ENCODE results near the gene CMTM5.

Gene CMTM5

DNA sequence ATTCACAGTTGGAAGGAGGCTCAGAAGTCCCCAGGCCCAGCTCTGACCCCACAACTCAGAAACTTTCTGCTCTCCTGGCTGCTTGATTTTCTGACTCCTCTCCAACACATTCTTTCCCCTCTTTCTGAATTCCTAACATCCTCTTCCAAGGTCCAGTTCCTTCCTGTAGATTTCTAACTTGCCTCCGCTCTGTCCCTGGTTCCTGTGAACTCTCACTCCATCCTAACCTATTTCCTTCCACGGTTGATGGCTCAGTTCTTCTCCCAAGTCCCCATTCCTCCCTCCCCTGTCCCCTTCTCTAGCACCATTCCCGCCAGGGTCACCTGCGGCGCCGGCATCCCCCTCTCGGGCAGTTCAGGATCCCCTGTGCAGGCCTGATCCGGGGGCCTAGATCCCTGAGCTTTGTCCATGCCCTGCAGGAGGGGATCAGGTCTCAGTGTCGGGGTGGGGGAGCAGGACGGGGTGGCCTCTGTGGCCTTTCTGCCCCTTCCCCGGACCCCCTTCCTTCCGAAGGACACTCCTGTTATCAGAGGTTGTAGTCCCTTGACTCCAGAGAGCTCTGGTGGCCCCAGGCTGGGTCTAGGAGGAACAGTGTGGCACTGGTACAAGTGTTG is 18.2 kb upstream of the CMTM5 start:
- no peak for DNase-seq

DNA sequence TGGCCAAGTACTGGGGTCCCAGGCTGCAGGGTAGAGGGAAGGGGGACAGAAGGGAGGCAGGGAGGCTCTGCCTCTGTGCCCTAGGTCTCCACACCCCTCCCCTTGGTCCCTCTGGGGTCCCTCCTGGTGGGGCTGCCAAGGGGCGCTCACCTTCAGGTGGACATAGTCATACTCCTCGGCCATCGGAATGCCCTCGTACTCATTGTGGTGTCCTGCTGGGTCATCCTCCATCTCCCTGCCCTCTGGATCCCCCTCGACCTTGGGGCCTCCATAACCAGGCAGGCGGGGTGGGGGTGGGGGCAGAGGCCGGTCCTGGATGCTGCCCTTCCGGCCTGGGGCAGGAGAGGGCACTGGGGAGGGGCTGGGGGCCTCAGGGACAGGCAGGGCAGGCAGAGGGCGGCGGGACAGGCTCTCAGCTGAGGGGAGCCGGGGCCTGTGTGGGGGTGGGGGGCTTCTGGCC is 17.6 kb upstream of the CMTM5 start:
- DNase-seq: no peak

DNA sequence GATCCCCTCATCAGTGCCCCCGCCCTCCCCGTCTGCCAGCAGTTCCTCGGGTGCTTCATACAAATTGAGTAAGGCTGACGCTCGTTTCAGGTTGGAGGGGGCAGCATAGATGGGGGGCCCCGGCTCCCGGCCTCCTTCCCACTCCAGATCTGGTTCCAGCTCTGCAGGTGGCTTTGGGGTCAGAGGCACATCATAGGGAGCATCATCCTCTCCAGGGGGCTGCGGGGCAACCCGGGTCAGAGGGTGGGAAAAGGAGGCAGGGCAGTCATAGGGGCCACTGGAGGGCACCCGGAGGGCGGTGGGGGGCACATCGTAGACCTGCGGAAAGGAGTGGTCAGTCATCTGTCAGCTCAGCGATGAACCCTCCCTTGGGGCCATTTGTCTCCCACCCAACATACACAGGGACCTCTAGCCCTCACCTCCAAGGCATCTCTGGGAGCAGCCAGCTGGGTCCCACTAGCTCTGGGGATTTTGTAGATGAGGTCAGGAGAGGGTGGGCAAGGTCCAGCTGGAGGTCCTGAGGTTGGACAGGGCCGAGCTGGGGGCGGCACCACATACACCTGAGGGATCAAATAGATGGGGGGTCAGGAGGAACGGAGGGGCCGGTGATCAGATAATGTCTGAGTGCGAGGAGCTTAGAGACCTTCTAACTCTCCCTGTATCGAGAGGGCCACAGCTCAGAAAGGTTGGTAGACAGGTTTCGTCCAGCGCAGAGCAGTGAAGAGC is 17.0 kb upstream of the CMTM5 start:
- no peak for DNase-seq

DNA sequence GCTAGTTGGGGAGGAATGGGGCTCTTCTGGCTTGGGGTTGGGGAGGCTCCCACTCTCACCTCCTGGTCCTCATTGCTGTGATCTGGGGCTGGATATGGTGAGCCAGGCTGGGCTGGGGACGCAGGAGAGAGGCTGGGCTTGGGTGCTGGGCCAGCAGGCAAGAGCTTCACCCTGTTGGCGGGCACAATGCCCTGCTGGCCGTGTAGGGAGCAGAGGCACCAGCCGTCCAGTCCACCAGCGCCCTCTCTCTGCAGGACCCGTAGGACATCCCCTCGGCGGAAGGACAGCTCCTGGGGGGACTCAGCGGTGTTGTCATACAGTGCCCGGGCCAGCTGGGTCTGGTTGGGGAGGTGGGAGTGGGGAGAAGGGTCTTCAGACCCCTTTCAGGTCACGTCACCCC is 16.4 kb upstream of the CMTM5 start:
- DNase-seq: no peak

DNA sequence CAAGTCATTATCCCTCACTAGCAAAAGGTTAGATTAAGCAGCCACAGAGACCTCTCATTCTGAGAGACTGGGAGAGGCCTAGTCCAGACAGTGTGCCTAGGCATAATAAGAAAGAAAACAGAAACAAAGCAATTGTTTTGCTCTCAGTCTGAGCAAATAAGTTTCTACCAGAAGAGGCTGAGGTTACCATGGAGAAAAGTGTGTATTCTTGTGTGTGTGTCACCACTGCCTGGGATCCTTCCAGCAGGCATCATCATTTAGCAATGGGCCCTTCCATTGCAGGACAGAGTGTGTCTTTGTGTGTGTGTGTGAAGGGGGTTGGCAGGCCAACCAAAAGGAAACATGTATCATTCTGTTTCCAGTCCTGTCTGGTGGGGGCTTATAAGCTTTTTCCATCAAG is 15.5 kb upstream of the CMTM5 start:
- DNase-seq: no peak

DNA sequence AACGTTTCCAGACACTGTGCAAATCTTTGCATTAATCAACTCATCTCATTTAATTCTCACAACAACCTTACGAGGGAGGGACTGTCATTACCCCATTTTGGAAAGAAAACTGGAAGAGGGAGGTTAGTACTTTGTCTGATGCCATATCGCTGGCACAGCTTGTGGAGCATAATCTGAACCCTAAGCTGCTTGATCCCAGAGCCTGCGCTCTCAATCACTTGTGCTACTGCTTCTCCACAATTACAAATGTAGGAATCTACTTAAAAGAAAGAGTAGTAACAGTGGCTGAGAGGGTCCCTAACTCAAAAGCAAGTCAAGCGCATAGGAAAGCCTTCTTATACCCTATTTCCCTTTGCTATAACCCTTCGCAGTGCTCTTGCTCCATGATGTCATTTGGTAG is 15.1 kb upstream of the CMTM5 start:
- no peak for DNase-seq

DNA sequence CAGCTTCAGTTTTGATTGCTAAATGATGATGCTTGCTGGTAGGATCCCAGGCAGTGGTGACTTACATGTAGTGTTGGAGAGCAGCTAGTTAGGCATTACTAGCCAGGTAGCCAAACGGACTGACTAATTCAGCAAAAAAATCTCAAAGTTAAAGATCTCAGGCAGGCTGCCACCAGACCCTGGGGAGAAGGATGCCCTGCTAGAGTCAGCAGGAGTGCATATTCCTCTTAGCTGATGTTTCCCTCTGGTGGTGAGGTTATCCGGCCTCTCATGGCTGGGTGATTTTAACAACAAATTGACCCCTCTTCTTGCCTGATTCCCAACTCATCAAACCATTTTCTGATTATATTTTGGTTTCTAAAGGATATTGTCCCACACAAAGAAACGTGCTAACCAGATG is 14.6 kb upstream of the CMTM5 start:
- no peak for DNase-seq

DNA sequence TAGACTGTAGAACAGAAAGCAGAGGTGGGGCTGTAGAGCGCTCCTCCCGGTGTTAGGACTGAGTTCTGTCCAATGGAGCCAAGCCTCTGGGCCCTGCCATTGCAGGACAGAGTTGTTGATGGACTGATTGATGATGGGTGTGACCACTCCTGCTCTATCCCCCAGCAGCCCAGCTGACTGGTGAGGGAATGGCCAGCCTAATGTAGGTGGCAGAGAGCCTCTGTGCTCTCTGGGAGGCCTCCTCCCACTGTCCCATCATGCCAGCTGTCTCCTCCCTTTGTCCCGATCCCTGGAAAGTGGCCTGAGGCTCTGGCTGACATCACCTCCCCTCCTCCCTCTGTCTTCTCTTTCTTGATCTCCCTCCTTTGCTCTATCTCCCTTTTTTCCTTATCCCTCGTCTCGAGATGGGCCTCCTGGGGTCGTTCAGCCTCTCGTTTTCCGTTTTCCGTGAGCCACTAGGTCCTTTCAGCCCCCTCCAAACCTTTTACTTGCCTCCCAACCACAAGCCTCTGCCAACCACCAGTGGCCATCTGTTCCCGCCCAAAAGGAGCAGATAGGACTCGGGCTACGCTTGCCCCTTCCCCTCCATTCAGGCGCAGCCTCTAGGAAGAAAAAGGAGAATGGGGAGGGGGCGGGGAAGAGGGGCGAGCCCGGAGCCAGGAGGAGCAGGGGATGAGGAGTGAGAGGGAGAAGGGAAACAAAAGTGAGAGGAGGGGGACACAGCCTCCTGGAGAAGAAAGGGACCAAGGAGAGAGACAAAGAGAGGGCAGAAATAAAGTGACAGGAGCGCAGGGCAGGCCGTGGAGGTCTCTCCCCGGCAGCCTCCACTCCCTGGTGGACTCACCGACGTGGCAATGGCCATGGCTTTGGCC is 12.4 kb upstream of the CMTM5 start:
- no peak for DNase-seq

DNA sequence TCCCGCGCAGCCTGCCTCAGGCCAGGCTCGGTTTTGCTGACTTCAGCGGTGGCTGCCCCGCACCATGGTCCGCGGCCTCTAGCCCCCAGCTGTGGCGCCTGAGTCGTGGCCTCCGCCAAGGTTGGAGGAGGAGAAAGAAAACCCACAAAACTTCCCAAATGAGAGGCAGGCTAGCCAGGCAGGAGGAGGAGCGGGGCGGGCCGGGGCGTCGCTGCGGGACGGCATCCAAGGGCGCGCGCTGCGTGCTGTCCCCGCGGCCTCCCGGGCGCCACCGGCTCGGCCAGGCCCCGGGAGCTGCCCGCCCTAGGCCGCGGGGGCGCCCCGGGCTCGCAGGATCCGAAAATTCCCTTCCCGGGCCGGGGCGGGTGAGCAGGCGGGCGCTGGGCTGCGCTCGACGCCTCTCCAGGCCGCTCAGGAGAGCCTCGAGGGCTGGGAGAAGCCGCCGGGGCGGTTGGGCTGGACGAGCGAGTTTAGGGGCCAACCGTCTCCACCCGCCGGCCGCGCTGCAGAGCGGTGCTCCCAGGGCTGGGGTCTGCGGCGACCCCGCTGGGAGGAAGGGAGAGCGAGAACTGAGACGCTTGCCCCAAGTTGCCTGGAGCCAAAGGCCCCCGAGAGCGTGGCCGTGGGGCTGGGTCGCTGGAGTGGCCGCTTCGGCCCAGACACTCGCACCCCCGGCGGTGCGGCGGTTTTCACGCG is 11.7 kb upstream of the CMTM5 start, which contains the start of gene EFS:
TSS of gene EFS (minus strand) at position 137 of the 696 bp plus-strand sequence. CDS start 147 bp downstream, outside the sequence.
- DNase-seq: no peak

DNA sequence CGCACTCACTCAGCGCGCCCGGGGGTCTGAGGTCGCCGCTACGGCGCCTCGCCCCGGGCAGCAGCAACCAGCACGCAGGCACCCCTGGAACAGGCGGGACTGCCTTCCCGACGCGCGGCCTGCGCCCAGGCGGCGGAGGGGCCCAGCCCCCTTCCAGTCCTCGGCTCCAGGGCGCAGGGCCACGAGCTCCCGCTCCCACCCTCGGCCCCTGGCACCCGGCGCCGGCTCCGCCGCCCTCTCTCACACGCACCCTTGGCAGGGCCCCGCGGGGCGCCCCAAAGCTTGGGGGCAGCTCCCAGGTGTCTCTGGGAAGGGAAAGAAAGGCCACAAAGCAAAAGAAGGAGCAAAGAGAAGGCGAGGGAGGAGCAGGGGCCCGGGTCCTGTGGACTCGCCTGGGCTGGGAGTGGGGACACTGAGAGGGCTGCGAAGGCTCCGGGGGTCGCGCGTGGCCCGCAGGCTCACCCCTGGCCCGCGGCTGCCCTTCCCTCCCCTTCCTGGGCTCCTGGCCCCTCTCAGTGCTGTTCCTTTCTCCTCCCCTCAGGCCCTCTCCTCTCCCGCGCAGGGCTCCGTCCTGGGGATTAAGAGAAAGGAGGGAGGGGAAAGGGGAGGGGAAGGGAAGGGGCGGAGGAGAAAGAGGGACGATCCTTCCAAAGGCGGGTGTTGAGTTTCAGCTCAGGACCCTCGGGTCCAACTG is 11.0 kb upstream of the CMTM5 start:
- DNase-seq: no peak

DNA sequence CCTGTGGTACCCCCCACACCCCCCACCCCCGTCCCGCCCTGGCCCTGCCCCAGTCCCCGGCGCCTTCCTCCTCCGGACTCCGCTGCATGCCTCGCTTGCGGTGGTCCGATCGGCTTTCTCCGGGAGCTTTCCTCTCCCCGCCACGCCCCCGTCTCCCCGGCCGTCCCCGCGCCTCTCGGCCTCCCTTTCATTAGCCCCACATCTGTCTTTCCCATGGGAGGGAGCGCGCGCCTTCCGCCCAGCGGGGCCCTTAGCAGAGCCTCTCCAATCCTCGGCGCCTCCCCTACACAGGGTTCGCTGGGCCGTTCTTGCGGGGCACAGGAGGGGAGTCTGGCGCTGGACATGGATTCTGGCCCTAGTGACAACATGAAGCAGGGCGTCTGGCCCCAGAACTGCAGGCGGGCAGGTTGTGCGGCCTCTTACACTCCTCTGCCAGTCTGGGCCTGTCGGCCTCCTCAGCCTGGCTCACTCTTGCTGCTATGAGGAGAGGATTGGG is 10.4 kb upstream of the CMTM5 start:
- DNase-seq: no peak

DNA sequence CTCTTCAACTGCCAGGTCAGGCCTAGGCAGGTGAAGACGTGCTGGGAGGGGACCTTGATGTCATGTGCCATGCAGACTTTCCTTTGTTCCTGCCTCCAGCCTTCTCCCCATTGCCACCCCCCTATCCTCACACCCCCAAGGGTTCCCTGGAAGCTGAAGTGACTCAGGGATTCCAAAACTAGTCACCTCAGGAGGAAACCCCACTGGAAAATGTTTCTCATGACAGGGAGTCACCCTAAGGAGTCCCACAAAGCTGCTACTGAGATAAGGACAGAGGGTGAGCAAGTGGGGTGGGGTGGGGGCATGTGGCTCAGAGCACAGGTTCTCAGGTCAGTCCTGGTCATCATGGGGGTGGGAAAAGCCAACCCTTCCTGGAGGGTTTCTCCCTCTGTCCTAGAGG is 6.6 kb upstream of the CMTM5 start:
- no peak for DNase-seq

DNA sequence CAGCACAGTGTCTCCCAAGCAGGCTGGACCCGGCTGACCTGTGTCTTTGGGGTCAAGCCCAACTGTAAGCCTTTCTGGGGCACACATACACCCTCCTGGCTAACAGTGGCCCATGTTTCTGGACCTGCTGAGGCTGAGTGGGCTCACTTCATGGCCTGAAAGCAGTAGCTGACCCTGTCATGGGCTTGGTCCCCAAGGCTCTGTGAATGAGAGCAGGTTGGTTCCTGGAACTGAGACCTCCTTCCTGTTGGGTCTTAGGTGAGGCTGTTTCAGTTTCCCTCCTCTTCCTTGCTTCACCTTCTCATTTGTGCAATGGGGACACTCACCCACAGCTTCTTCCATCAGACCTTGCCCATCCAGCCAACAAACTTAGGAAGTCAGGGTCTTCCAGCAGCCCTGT is 5.0 kb upstream of the CMTM5 start:
- no peak for DNase-seq

DNA sequence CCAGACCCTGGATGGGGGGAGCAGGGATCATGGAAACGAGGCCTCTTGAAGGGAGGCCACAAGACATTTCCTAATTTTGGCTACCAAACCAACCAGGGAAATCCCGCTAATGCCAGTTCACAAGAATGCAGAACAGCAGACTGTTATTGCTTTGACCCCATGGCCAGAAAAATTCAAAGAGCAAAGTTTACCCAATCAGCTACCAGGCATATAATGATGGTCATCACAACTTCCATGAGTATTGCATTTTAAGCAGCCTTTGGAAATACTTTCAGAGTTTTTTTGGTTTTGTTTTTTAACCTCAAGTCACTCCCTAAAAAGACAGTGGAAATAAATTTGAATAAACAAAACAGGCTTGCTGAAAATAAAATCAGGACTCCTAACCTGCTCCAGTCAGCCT is 4.3 kb upstream of the CMTM5 start, which contains the start of gene IL25:
TSS of gene IL25 (plus strand) at position 301 of the 400 bp plus-strand sequence.
- no peak for DNase-seq

DNA sequence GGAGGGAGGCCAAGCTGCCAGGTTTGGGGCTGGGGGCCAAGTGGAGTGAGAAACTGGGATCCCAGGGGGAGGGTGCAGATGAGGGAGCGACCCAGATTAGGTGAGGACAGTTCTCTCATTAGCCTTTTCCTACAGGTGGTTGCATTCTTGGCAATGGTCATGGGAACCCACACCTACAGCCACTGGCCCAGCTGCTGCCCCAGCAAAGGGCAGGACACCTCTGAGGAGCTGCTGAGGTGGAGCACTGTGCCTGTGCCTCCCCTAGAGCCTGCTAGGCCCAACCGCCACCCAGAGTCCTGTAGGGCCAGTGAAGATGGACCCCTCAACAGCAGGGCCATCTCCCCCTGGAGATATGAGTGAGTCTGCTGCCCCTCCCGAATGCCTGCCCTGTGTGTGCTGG is 3.8 kb upstream of the CMTM5 start:
- no peak for DNase-seq

DNA sequence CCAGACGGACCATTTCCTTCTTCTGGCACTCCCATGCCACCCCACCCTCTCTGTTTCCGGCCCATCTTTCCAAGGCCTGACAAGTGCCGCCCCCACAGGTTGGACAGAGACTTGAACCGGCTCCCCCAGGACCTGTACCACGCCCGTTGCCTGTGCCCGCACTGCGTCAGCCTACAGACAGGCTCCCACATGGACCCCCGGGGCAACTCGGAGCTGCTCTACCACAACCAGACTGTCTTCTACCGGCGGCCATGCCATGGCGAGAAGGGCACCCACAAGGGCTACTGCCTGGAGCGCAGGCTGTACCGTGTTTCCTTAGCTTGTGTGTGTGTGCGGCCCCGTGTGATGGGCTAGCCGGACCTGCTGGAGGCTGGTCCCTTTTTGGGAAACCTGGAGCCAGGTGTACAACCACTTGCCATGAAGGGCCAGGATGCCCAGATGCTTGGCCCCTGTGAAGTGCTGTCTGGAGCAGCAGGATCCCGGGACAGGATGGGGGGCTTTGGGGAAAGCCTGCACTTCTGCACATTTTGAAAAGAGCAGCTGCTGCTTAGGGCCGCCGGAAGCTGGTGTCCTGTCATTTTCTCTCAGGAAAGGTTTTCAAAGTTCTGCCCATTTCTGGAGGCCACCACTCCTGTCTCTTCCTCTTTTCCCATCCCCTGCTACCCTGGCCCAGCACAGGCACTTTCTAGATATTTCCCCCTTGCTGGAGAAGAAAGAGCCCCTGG is 1.2 kb upstream of the CMTM5 start:
- no peak for DNase-seq

DNA sequence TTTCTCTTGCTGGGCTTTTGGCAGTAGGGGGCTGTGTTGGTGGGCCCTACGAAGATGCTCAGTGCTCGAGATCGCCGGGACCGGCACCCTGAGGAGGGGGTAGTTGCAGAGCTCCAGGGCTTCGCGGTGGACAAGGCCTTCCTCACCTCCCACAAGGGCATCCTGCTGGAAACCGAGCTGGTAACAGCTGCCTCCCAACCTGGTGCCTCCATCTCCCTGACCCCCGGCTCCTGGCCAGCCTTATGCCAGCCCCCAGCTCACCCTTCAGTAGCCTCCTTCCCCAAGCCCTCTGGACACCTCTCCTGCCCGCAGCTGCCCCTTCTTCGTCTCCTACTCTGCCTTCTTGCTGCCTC is 328 bp downstream of the CMTM5 start:
- DNase-seq: no peak

DNA sequence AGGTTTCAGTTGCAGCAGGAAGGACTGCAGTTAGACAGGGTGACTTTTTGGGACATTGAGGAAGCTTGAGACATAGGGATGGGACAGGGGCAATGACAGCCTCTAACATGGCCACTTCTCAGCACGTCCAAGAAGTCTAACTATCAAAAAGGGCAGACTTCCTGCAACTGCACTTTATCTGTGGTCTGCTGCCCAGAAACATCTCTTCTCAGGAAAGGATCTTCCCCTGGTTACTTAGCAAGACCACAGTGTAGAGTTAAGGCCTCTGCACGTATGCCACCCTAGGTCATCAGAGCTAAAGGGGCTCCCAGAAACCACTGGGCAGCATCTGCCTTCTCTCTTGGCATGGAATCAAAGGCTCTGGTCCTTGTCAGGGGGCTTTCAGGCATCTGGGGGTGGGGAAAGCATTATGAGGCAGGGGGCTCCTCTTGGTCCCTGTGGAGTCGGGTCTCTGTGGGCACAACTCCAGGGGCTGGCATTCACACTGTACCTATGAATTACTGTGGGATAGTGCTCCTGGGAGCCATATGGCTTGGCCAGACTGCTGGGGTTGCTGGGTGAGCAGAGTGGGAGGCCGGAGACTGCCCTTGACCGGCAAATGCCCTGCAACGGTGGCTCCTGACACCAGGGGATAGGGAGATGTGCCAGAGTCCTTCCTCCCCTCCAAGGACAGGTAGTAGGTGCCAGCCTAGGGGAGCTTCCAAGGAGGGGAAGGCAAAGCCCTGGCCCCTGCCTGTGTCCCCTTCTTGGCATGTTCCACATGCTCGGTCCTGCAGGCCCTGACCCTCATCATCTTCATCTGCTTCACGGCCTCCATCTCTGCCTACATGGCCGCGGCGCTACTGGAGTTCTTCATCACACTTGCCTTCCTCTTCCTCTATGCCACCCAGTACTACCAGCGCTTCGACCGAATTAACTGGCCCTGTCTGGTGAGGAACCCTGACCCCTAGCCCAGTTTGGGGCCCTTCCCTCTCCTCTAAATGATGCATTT is 1.0 kb downstream of the CMTM5 start:
- no peak for DNase-seq

DNA sequence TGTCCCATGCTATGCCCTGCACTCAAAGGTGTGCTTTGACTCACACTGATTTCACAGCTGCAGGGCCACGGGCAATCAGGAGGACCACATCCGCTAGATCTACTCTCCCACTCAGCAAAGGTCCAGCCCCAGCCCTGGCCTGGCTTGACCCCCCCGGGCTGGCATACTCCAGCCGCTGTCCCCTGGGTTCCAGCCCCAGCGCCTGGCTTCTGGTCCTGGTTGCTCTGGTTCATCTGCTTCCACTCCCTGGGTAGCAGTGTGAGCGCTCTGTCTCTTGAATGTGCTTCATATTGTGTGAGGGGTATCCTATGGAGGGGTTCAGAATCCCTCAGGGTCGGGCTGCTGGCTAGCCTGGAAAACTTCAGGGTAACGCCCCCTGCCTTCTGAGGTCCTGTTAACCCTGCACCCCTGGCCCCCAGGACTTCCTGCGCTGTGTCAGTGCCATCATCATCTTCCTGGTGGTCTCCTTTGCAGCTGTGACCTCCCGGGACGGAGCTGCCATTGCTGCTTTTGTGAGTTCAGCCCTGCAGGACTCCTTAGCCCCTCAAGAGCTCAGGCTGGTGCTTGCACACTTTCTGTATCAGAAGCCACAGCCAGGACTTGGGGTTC is 1.9 kb downstream of the CMTM5 start:
- DNase-seq: no peak

All from stimulated activated CD4-positive, alpha-beta T cell treated with anti-CD3 and anti-CD28 coated beads, Interleukin-2, amount 100 ng/mL, for 24 hours (primary cell).